ENCODE results near the gene C16orf92.
"Not testable (repeated sequence)": the region's sequence is repeated elsewhere in the genome, so short reads cannot be mapped to it uniquely, and the experiment has no call there.

The C16orf92 gene

GRCh38 chr16:30005341-30006094 lies 17.5 kb upstream of the C16orf92 start:
- DNase-seq: peak; percentile 8

GRCh38 chr16:30006095-30006473 lies 16.9 kb upstream of the C16orf92 start:
- no peak for DNase-seq

- DNase-seq: no peak
These were observed 16.2 kb upstream of the C16orf92 start for GRCh38 chr16:30006659-30007377.

DNA sequence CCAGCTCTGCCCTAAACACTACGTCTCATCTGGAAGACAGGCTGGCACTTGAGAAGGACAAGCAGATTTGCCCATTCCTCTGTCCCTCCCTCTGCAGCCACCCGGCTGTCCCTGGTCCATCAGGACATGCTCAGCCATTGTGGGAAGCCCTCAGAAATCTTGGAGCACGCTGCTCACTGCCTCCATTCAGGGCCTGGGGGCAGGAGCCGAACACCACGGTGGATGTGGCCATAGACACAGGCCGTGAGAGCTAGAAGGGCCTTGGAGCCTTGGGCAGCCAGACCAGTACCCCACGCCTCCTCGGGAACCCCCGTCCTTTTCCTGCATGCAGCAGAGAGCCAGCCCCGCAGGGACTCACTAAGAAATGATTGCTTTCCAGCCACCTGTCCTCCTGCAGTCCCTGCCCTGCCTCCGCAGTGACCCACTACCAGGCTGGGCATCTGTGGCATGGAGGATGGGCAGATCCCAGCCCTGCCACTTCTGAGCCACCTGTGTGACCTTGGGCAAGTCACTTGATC lies 15.6 kb upstream of the C16orf92 start:
- no peak for DNase-seq

DNA sequence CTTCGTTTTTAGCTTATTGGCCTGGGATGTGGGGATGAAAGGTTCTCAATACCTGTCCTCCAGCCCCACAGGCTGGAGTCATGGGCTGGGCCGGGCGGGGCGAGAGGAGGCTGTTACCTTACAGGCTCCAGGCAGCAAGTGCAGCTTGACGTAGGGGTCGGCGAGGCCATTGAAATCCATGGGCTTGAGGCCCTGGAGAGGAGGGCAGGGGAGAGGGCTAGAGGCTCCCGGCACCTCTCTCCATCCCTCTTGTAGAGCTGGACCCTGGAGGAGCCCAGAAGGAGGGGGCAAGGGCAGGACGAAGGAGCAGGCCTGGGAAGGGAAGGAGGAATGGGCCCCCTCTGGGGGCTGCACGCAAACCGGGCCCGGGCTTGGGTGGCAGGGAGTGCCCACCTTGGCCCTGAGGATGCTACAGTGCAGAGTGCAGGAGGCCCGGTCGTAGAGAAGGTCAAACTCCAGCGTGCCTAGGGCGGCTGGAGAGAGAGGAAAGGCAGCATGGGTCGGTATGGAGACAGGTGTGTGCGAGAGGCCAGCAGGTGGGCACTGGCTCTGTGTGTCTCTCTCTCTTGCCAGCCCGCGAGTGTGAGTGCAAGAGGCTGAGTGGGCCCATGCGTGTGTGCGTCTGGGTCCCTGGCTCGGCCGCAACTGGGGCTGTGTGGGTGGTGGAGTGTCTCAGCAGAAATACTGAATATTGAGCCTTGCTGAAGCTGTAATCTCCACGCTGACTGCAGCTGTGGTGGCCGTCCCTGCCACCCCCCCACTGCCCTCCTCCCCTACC lies 13.7 kb upstream of the C16orf92 start:
- no peak for DNase-seq

DNA sequence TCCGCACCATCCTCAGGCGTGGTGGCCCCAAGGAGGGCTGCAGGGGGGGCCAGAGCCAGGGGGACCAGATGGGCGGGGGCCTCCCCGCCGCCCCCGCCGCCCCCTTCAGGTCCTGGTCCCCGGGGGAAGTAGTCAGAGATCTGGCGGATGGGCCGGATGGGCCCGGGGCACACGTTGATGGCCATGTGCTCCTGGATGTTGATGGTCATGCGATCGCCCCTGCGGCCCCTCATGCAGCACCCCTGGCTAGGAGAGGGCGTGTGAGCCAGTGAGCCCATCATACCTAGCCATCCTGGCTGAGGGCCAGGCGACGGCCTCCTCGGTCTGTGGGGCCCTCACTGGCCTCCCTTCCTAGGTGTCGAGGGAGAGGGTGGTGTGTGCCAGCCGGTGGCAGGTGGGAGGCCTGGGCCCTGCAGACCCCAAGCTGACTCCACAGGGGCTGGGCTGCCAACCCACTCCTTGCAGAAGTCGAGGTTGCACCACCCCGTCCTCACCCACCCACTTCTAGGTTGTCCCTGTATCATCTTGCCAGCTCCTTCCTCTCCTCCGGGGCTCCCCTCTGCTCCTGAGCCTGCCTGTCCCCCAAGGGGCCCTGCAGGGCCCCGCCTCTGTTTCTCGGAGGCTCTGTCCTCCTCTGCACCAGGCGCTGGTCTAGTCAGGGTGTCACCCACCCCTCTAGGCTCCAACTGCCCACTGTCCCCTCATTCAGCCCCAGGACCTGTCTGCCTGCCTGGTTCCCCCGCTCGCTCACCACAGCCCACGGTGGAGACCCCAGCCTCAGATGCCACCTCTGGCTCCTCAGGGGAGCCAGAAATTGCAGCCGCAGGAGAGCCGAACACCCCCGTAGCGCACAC lies 12.8 kb upstream of the C16orf92 start:
- DNase-seq: no peak

GRCh38 chr16:30010844-30011713 lies 11.9 kb upstream of the C16orf92 start, which contains the start of gene DOC2A:
TSS of gene DOC2A (minus strand) at chr16:30011027. CDS start at chr16:30010222, 805 bp downstream.
- no peak for DNase-seq

- DNase-seq: no peak
These were observed 11.1 kb upstream of the C16orf92 start for GRCh38 chr16:30011714-30012504.

GRCh38 chr16:30012598-30012997 lies 10.4 kb upstream of the C16orf92 start:
- not testable (repeated sequence) for DNase-seq

DNA sequence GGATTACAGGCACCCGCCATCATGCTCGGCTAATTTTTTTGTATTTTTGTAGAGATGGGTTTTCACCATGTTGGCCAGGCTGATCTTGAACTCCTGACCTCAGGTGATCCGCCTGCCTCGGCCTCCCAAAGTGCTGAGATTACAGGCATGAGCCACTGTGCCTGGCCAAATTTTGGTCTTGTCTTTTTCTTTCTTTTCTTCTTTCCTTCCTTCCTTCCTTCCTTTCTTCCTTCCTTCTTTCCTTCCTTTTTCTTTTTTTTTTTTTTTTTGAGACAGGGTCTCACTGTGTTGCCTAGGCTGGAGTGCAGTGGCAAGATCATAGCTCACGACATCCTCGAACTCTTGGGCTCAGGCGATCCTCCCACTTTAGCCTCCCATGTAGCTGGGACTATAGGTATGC lies 7.5 kb upstream of the C16orf92 start:
- DNase-seq: not testable (repeated sequence)

DNA sequence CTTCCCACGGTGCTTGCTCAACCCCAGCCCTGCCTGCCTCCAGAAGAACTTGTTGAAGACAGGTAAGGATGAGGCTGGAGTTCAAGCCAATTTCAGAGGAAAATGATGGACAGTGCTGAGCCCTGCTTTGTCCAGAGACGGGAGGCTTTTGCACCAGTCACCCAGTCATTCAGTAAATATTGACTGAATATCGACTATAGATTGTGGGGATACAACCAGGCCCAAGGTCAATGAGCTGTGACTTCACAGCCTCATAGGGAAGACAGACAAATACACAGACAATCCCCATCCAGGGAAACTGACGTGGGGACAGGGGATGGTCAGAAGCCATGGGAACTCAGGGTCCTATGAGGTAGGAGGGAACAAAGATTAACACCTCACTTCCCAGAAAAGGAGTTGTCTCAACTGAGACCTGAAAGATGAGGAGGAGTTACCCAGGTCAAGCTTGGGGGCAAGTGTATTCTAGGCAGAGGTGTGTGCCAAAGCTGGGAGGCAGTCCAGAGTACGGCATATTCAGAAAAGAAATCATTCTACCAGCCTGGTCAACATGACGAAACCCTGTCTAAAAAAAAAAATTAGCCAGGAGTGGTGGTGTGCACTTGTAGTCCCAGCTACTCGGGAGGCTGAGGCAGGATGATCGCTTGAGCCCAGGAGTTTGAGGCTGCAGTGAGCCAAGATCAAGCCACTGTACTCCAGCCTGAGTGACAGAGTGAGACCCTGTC lies 6.3 kb upstream of the C16orf92 start:
- no peak for DNase-seq

DNA sequence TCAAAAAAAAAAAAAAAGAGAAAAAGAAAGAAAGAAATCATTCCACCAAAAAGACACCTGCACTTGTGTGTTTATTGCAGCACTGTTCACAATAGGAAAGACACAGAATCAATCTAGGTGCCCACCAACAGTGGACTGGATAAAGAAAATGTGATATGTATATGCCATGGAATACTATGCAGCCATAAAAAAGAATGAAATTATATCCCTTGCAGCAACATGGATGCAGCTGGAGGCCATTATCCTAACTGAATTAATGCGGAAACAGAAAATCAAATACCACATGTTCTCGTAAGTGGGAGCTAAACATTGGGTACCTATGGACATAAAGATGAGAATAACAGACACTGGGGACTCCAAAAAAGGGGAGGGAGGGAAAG lies 5.7 kb upstream of the C16orf92 start:
- DNase-seq: no peak

DNA sequence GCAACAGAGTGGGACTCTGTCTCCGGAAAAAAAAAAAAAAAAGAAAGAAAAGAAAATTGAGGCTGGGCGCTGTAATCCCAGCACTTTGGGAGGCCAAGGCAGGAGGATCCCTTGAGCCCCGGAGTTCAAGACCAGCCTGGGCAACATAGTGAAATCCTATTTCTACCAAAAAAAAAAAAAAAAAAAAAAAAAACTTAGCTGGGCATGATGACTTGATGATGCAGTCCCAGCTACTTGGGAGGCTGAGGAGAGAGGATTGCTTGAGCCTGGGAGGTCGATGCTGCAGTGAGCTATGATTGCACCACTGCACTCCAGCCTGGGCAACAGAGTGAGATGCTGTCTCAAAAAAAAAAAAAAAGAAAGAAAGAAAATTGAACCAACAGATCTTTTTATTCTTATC lies 5.1 kb upstream of the C16orf92 start:
- DNase-seq: not testable (repeated sequence)

GRCh38 chr16:30018731-30019158 lies 4.3 kb upstream of the C16orf92 start:
- DNase-seq: no peak

GRCh38 chr16:30023586-30023985 lies 588 bp downstream of the C16orf92 start:
- no peak for DNase-seq

DNA sequence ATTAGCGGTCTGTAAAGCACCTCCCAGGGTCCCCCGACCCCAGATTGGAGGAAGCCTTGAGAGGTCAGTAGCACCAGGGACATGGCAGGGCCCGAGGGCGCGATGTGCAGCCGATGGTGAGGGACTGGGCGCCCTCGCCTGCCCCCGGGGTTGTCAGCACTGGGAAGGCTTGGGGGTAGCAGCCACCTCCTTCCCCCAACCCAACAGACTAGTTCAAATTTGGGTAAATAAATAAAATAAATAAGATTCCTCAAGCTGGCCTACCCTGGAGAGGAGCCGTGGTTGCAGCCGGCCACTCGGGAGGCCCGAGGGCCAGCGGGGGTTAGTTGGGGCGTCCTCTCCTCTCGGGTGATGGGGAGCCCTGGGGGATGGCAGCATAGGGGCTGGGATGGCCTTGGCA lies 1.5 kb downstream of the C16orf92 start:
- no peak for DNase-seq

DNA sequence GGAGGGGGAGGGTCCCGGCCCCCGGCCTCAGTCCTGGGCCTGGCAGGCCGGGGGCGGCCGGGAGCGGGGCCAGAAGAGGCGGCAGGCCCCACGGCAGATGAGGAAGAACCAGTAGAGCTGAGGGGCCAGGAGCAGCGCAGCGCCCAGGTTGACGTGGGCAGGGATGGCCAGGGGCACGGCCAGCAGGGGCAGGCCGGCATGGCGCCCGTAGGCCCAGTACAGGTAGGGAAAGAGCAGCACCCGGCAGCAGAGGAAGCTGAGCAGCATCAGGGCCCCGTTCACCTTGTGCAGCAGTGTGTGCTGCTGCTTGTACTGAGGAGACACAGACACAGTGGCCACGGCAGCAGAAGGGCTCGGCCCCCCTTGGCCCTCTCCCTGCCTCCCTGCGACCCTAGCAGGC lies 2.2 kb downstream of the C16orf92 start:
- no peak for DNase-seq

DNA sequence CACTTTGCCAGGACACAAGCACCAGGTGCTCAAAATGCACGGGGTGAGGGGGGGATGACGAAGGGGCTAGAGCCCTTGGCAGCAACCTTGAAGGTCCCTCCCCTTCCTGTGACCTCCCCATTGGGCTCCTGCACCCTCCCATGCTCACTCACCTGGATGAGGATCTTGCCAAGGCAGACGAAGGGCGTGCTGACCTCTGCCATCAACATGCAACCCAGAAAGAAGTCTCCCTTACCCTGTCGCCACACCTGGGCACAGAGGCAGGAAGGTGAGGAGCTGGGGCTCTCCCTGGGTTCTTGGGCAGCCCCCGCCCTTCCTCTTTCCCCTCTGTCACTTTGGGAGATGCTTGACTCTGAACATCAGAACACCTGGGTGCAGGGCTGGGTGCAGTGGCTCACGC lies 2.6 kb downstream of the C16orf92 start:
- DNase-seq: no peak

- no peak for DNase-seq
These were observed 3.5 kb downstream of the C16orf92 start for GRCh38 chr16:30026449-30026848.

All from effector CD8-positive, alpha-beta T cell (primary cell).